Measurements from ENCODE around the gene BET1L. TPM values are rescaled to one million over a fixed set of nuclear protein-coding genes. Genes with fewer than 3 reads are reported as not detected.

Gene BET1L
- 16.0 and 16.3 TPM in 2 replicates for total RNA-seq

- no peak for FAIRE-seq
- Histone ChIP-seq H3K36me3 (ENCODE audit: control insufficient read depth, insufficient read depth, low read length) (peaks cover 46% of the 10 kb centered on the region), H3K27me3 (ENCODE audit: control insufficient read depth, insufficient read depth, low read length) (no peaks in the 10 kb centered on the region), H3K4me3 (ENCODE audit: low read depth, low read length) (peak within 1 kb of the TSS; percentile 91)
- no peak for TF ChIP-seq CTCF (IDR thresholded peaks at IDR 0.05; ENCODE audit: insufficient read depth, low read length, severe bottlenecking)
- peak; percentile 92 for DNase-seq (ENCODE audit: low read depth)
Observed at GRCh38 chr11:207208-207862, at the start of gene BET1L, which contains the start of gene RIC8A. Gene BET1L (minus strand): TSS chr11:207399. CDS start chr11:207321, 78 bp downstream. Gene RIC8A (plus strand): TSS chr11:207708. CDS start chr11:208855, 1,147 bp downstream.

GRCh38 chr11:255816-256215 is 48.6 kb upstream of the BET1L start:
- DNase-seq (ENCODE audit: low read depth) (no peak), FAIRE-seq (no peak)
- no peak for TF ChIP-seq CTCF (IDR thresholded peaks at IDR 0.05; ENCODE audit: insufficient read depth, low read length, severe bottlenecking)
- Histone ChIP-seq H3K27me3 (ENCODE audit: control insufficient read depth, insufficient read depth, low read length) (no peaks in the 10 kb centered on the region), H3K4me3 (ENCODE audit: low read depth, low read length) (no peak overlapping the region), H3K36me3 (ENCODE audit: control insufficient read depth, insufficient read depth, low read length) (peaks cover 12% of the 10 kb centered on the region)

GRCh38 chr11:255176-255575 is 48.0 kb upstream of the BET1L start:
- Histone ChIP-seq H3K27me3 (ENCODE audit: control insufficient read depth, insufficient read depth, low read length) (no peaks in the 10 kb centered on the region), H3K4me3 (ENCODE audit: low read depth, low read length) (no peak overlapping the region), H3K36me3 (ENCODE audit: control insufficient read depth, insufficient read depth, low read length) (peaks cover 15% of the 10 kb centered on the region)
- DNase-seq (ENCODE audit: low read depth) (no peak), FAIRE-seq (no peak)
- no peak for TF ChIP-seq CTCF (IDR thresholded peaks at IDR 0.05; ENCODE audit: insufficient read depth, low read length, severe bottlenecking)

- FAIRE-seq (no peak), DNase-seq (ENCODE audit: low read depth) (no peak)
- no peak for TF ChIP-seq CTCF (IDR thresholded peaks at IDR 0.05; ENCODE audit: insufficient read depth, low read length, severe bottlenecking)
- Histone ChIP-seq H3K27me3 (ENCODE audit: control insufficient read depth, insufficient read depth, low read length) (no peaks in the 10 kb centered on the region), H3K4me3 (ENCODE audit: low read depth, low read length) (no peak overlapping the region), H3K36me3 (ENCODE audit: control insufficient read depth, insufficient read depth, low read length) (peaks cover 19% of the 10 kb centered on the region)
Observed at GRCh38 chr11:253886-254270, 46.7 kb upstream of the BET1L start.

- DNase-seq (ENCODE audit: low read depth) (no peak), FAIRE-seq (peak; percentile 23)
- TF ChIP-seq CTCF (IDR thresholded peaks at IDR 0.05; ENCODE audit: insufficient read depth, low read length, severe bottlenecking), result no peak
- H3K4me3 ChIP-seq (ENCODE audit: low read depth, low read length), result no peak overlapping the region
- H3K36me3 ChIP-seq (ENCODE audit: control insufficient read depth, insufficient read depth, low read length), result peaks cover 22% of the 10 kb centered on the region
- no peaks in the 10 kb centered on the region for H3K27me3 ChIP-seq (ENCODE audit: control insufficient read depth, insufficient read depth, low read length)
Observed at GRCh38 chr11:253160-253885, 46.1 kb upstream of the BET1L start.

Measured in bronchial epithelial cell (primary cell).